Astrocyte of the spinal cord (primary cell): ENCODE results near the gene HAPLN1.

Source experiments
- DNase-seq: peaks from one replicate; pipeline ENCODE4 v3.0.0; 2011; ENCODE audit warnings: low read depth, low spot score
- H3K4me3 ChIP-seq: 2 replicates; pipeline ENCODE4 v1.5.1; 2011; ENCODE audit warnings: low read depth, mild to moderate bottlenecking, low read length, moderate library complexity
- CTCF ChIP-seq: IDR thresholded peaks from 2 replicates; pipeline ENCODE4 v1.5.1; 2012; ENCODE audit warnings: low read depth, mild to moderate bottlenecking, low read length, inconsistent platforms
- in situ Hi-C: cut with HindIII; loops from 2 replicates; pipeline ENCODE4 v1.10.0; 2017; ENCODE audit warnings: low sequenced_read_pairs

Gene HAPLN1

GRCh38 chr5:83686251-83686650 lies 34.4 kb downstream of the HAPLN1 start:
- DNase-seq, result no peak
- TF ChIP-seq CTCF, result no peak
- in situ Hi-C loops, result no loop called here
- H3K4me3 ChIP-seq, result no peak overlapping the region

- TF ChIP-seq CTCF, result no peak
- H3K4me3 ChIP-seq, result no peak overlapping the region
- DNase-seq, result no peak
- in situ Hi-C loops, result no loop called here
Measured at GRCh38 chr5:83683836-83684235, 36.8 kb downstream of the HAPLN1 start.

- no peak for TF ChIP-seq CTCF
- DNase-seq, result no peak
- no peak overlapping the region for H3K4me3 ChIP-seq
- in situ Hi-C loops, result no loop called here
Measured at GRCh38 chr5:83672646-83673045, 48.0 kb downstream of the HAPLN1 start.

- in situ Hi-C loops, result no loop called here
- no peak for TF ChIP-seq CTCF
- no peak for DNase-seq
- no peak overlapping the region for H3K4me3 ChIP-seq
Measured at GRCh38 chr5:83672158-83672557, 48.5 kb downstream of the HAPLN1 start.

GRCh38 chr5:83665631-83666030 lies 55.0 kb downstream of the HAPLN1 start:
- DNase-seq, result no peak
- in situ Hi-C loops, result no loop called here
- no peak for TF ChIP-seq CTCF
- no peak overlapping the region for H3K4me3 ChIP-seq

- TF ChIP-seq CTCF, result no peak
- in situ Hi-C loops, result no loop called here
- no peak for DNase-seq
- no peak overlapping the region for H3K4me3 ChIP-seq
Measured at GRCh38 chr5:83662558-83662957, 58.1 kb downstream of the HAPLN1 start.
